ENCODE results near the gene SHLD1. TPM values are rescaled to one million over a fixed set of nuclear protein-coding genes. Genes with fewer than 3 reads are reported as not detected.
"Not testable (repeated sequence)": the region's sequence is repeated elsewhere in the genome, so short reads cannot be mapped to it uniquely, and the experiment has no call there.

Gene SHLD1
- total RNA-seq, 1 donor from 2014 or later = 8.6 TPM

GRCh38 chr20:5722927-5723326 lies 27.3 kb upstream of the SHLD1 start:
- Mint-ChIP-seq H3K4me1 (no peaks in the 10 kb centered on the region), H3K27ac (no peak overlapping the region), H3K27me3 (no peaks in the 10 kb centered on the region), H3K36me3 (ENCODE audit: low read depth) (no peaks in the 10 kb centered on the region), H3K4me3 (no peak overlapping the region), H3K9me3 (no peaks in the 10 kb centered on the region)
- no peak for DNase-seq
- intact Hi-C loops (cut with micrococcal nuclease) = no loop called here

- H3K27me3 Mint-ChIP-seq; H3K27ac Mint-ChIP-seq; H3K36me3 Mint-ChIP-seq (ENCODE audit: low read depth); intact Hi-C loops (cut with micrococcal nuclease); H3K9me3 Mint-ChIP-seq; H3K4me1 Mint-ChIP-seq; DNase-seq; H3K4me3 Mint-ChIP-seq: not testable (repeated sequence)
Measured at GRCh38 chr20:5725183-5725463, 25.1 kb upstream of the SHLD1 start.

GRCh38 chr20:5727018-5727515 lies 23.1 kb upstream of the SHLD1 start:
- intact Hi-C loops (cut with micrococcal nuclease) = no loop called here
- H3K4me3 Mint-ChIP-seq = no peak overlapping the region
- no peaks in the 10 kb centered on the region for H3K4me1 Mint-ChIP-seq
- no peak for DNase-seq
- no peak overlapping the region for H3K27ac Mint-ChIP-seq
- no peaks in the 10 kb centered on the region for H3K9me3 Mint-ChIP-seq
- no peaks in the 10 kb centered on the region for H3K27me3 Mint-ChIP-seq
- H3K36me3 Mint-ChIP-seq (ENCODE audit: low read depth) = no peaks in the 10 kb centered on the region

- H3K4me3 Mint-ChIP-seq = no peak overlapping the region
- H3K36me3 Mint-ChIP-seq (ENCODE audit: low read depth) = no peaks in the 10 kb centered on the region
- no peak for DNase-seq
- no peak overlapping the region for H3K27ac Mint-ChIP-seq
- intact Hi-C loops (cut with micrococcal nuclease) = no loop called here
- H3K9me3 Mint-ChIP-seq = no peaks in the 10 kb centered on the region
- H3K4me1 Mint-ChIP-seq = no peaks in the 10 kb centered on the region
- H3K27me3 Mint-ChIP-seq = no peaks in the 10 kb centered on the region
Measured at GRCh38 chr20:5729348-5729747, 20.9 kb upstream of the SHLD1 start.

GRCh38 chr20:5730131-5730530 lies 20.1 kb upstream of the SHLD1 start:
- intact Hi-C loops (cut with micrococcal nuclease) = no loop called here

GRCh38 chr20:5731753-5732366 lies 18.3 kb upstream of the SHLD1 start:
- H3K9me3 Mint-ChIP-seq = no peaks in the 10 kb centered on the region
- no peak for DNase-seq
- no peak overlapping the region for H3K4me3 Mint-ChIP-seq
- no peaks in the 10 kb centered on the region for H3K27me3 Mint-ChIP-seq
- intact Hi-C loops (cut with micrococcal nuclease) = no loop called here
- H3K27ac Mint-ChIP-seq = no peak overlapping the region
- peaks cover 2% of the 10 kb centered on the region for H3K4me1 Mint-ChIP-seq
- no peaks in the 10 kb centered on the region for H3K36me3 Mint-ChIP-seq (ENCODE audit: low read depth)

More at GRCh38 chr20:5730131-5730530, 20.1 kb upstream of the SHLD1 start:
- no peak overlapping the region for H3K4me3 Mint-ChIP-seq
- no peak overlapping the region for H3K27ac Mint-ChIP-seq
- DNase-seq = no peak
- no peaks in the 10 kb centered on the region for H3K9me3 Mint-ChIP-seq
- H3K4me1 Mint-ChIP-seq = no peaks in the 10 kb centered on the region
- H3K27me3 Mint-ChIP-seq = no peaks in the 10 kb centered on the region
- H3K36me3 Mint-ChIP-seq (ENCODE audit: low read depth) = no peaks in the 10 kb centered on the region

- Mint-ChIP-seq H3K4me3 (no peak overlapping the region), H3K4me1 (peaks cover 12% of the 10 kb centered on the region), H3K9me3 (no peaks in the 10 kb centered on the region), H3K36me3 (ENCODE audit: low read depth) (no peaks in the 10 kb centered on the region), H3K27me3 (no peaks in the 10 kb centered on the region), H3K27ac (no peak overlapping the region)
- DNase-seq = no peak
- intact Hi-C loops (cut with micrococcal nuclease) = no loop called here
Measured at GRCh38 chr20:5734602-5735001, 15.6 kb upstream of the SHLD1 start.

GRCh38 chr20:5735845-5736510 lies 14.2 kb upstream of the SHLD1 start:
- DNase-seq = no peak
- H3K27ac Mint-ChIP-seq = no peak overlapping the region
- intact Hi-C loops (cut with micrococcal nuclease) = no loop called here
- H3K27me3 Mint-ChIP-seq = no peaks in the 10 kb centered on the region
- H3K4me3 Mint-ChIP-seq = no peak overlapping the region
- no peaks in the 10 kb centered on the region for H3K9me3 Mint-ChIP-seq
- peaks cover 12% of the 10 kb centered on the region for H3K4me1 Mint-ChIP-seq
- H3K36me3 Mint-ChIP-seq (ENCODE audit: low read depth) = no peaks in the 10 kb centered on the region

- peak overlapping the region; percentile 30 for H3K4me3 Mint-ChIP-seq
- intact Hi-C loops (cut with micrococcal nuclease) = no loop called here
Measured at GRCh38 chr20:5737619-5737953, 12.6 kb upstream of the SHLD1 start.

GRCh38 chr20:5737966-5738365 lies 12.2 kb upstream of the SHLD1 start:
- no peaks in the 10 kb centered on the region for H3K27me3 Mint-ChIP-seq
- no peak overlapping the region for H3K4me3 Mint-ChIP-seq
- H3K4me1 Mint-ChIP-seq = peaks cover 12% of the 10 kb centered on the region
- H3K9me3 Mint-ChIP-seq = no peaks in the 10 kb centered on the region
- no peaks in the 10 kb centered on the region for H3K36me3 Mint-ChIP-seq (ENCODE audit: low read depth)
- intact Hi-C loops (cut with micrococcal nuclease) = no loop called here
- DNase-seq = no peak
- H3K27ac Mint-ChIP-seq = peak overlapping the region; percentile 37

More at GRCh38 chr20:5737619-5737953, 12.6 kb upstream of the SHLD1 start:
- peaks cover 12% of the 10 kb centered on the region for H3K4me1 Mint-ChIP-seq
- no peaks in the 10 kb centered on the region for H3K36me3 Mint-ChIP-seq (ENCODE audit: low read depth)
- no peak for DNase-seq
- H3K27me3 Mint-ChIP-seq = no peaks in the 10 kb centered on the region
- peak overlapping the region; percentile 69 for H3K27ac Mint-ChIP-seq
- H3K9me3 Mint-ChIP-seq = no peaks in the 10 kb centered on the region

- peaks cover 12% of the 10 kb centered on the region for H3K4me1 Mint-ChIP-seq
- H3K27me3 Mint-ChIP-seq; intact Hi-C loops (cut with micrococcal nuclease); H3K4me3 Mint-ChIP-seq; DNase-seq; H3K9me3 Mint-ChIP-seq; H3K36me3 Mint-ChIP-seq (ENCODE audit: low read depth); H3K27ac Mint-ChIP-seq: not testable (repeated sequence)
Measured at GRCh38 chr20:5740643-5741042, 9.6 kb upstream of the SHLD1 start.

GRCh38 chr20:5741089-5741488 lies 9.1 kb upstream of the SHLD1 start:
- Mint-ChIP-seq H3K36me3 (ENCODE audit: low read depth) (no peaks in the 10 kb centered on the region), H3K9me3 (no peaks in the 10 kb centered on the region), H3K27ac (no peak overlapping the region), H3K4me3 (no peak overlapping the region), H3K27me3 (no peaks in the 10 kb centered on the region), H3K4me1 (peaks cover 12% of the 10 kb centered on the region)
- intact Hi-C loops (cut with micrococcal nuclease) = no loop called here
- no peak for DNase-seq

- Mint-ChIP-seq H3K9me3 (no peaks in the 10 kb centered on the region), H3K27me3 (no peaks in the 10 kb centered on the region), H3K4me1 (peaks cover 10% of the 10 kb centered on the region), H3K27ac (no peak overlapping the region), H3K4me3 (no peak overlapping the region), H3K36me3 (ENCODE audit: low read depth) (no peaks in the 10 kb centered on the region)
- intact Hi-C loops (cut with micrococcal nuclease) = no loop called here
- DNase-seq = no peak
Measured at GRCh38 chr20:5742041-5742440, 8.2 kb upstream of the SHLD1 start.

GRCh38 chr20:5745416-5746030 lies 4.7 kb upstream of the SHLD1 start:
- H3K4me3 Mint-ChIP-seq = no peak overlapping the region
- no peaks in the 10 kb centered on the region for H3K27me3 Mint-ChIP-seq
- H3K27ac Mint-ChIP-seq = no peak overlapping the region
- H3K36me3 Mint-ChIP-seq (ENCODE audit: low read depth) = peaks cover 4% of the 10 kb centered on the region
- H3K9me3 Mint-ChIP-seq = peaks cover 4% of the 10 kb centered on the region
- intact Hi-C loops (cut with micrococcal nuclease) = no loop called here
- H3K4me1 Mint-ChIP-seq = peaks cover 3% of the 10 kb centered on the region
- DNase-seq = no peak
